Measurements from ENCODE around the gene C9orf85.

DNA sequence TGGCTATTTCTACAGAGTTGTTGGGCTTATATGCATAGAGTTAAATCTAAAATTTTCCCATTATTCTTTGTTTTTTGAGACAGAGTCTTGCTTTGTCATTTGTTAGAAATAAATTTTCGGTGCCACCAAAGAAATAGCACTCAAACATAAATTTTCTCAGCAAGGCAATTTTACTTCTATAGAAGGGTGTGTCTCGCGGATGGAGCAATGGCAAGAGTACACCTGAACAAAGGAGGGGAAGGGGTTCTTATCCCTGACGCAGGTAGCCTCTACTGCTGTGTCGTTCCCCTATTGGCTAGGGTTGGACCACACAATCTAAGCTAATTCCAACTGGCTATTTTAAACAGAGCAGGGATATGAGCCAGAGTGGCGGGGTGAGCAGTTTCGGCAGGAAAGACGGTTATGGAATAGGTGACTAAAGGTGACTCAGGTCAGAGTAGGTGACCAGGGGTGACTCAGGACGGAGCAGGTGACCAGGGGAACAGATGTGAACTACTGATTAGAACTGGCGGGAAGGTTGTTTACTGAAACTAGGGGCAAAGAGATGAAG, 57.2 kb downstream of the C9orf85 start:
- TF ChIP-seq, protein P1, sequence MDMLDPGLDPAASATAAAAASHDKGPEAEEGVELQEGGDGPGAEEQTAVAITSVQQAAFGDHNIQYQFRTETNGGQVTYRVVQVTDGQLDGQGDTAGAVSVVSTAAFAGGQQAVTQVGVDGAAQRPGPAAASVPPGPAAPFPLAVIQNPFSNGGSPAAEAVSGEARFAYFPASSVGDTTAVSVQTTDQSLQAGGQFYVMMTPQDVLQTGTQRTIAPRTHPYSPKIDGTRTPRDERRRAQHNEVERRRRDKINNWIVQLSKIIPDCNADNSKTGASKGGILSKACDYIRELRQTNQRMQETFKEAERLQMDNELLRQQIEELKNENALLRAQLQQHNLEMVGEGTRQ (IDR thresholded peaks at IDR 0.05), result no peak
- TF ChIP-seq, protein P2, sequence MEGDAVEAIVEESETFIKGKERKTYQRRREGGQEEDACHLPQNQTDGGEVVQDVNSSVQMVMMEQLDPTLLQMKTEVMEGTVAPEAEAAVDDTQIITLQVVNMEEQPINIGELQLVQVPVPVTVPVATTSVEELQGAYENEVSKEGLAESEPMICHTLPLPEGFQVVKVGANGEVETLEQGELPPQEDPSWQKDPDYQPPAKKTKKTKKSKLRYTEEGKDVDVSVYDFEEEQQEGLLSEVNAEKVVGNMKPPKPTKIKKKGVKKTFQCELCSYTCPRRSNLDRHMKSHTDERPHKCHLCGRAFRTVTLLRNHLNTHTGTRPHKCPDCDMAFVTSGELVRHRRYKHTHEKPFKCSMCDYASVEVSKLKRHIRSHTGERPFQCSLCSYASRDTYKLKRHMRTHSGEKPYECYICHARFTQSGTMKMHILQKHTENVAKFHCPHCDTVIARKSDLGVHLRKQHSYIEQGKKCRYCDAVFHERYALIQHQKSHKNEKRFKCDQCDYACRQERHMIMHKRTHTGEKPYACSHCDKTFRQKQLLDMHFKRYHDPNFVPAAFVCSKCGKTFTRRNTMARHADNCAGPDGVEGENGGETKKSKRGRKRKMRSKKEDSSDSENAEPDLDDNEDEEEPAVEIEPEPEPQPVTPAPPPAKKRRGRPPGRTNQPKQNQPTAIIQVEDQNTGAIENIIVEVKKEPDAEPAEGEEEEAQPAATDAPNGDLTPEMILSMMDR (IDR thresholded peaks at IDR 0.05), result no peak
